GM12891 (cell line): ENCODE results near the gene COL1A2.

ENCODE experiments used
- POLR2A ChIP-seq: IDR thresholded peaks from 2 replicates; pipeline ENCODE4 v1.6.1; 2011; ENCODE audit warnings: low read depth, low read length, control low read depth
- POLR2AphosphoS5 ChIP-seq: IDR thresholded peaks from 2 replicates; pipeline ENCODE4 v1.6.1; 2011; ENCODE audit warnings: low read depth, low read length, control low read depth
- SPI1 ChIP-seq: IDR thresholded peaks from 2 replicates; pipeline ENCODE4 v1.6.1; 2011; ENCODE audit warnings: low read depth, low read length, control low read depth

GRCh38 chr7:94451187-94451586 lies 56.5 kb downstream of the COL1A2 start:
- TF ChIP-seq SPI1, result no peak
- TF ChIP-seq POLR2A, result no peak
- TF ChIP-seq POLR2AphosphoS5, result no peak
